Kidney (tissue), 14 donors: Measurements from ENCODE around the gene PPM1E. TPM values are rescaled to one million over a fixed set of nuclear protein-coding genes. Genes with fewer than 3 reads are reported as not detected.

Experiments
- DNase-seq, 5 donors: peaks; one replicate each; pipeline ENCODE4 v3.0.0-alpha.2; 2013 to 2020
- FAIRE-seq: peaks from 2 replicates; lab custom pipeline; 2012; peaks lifted over from hg19 to GRCh38; lab: Jason Lieb, UNC
- H3K27ac ChIP-seq, 2 donors: one replicate each; pipeline ENCODE4 v1.7.0; 2013; ENCODE audit warnings: low read depth in 2 of 2, low read length in 2 of 2, inconsistent platforms in 1 of 2
- H3K27me3 ChIP-seq: one replicate; pipeline ENCODE4 v1.7.1; 2013; ENCODE audit warnings: low read length, inconsistent platforms; ENCODE audit not compliant: control insufficient read depth, insufficient read depth
- H3K36me3 ChIP-seq, 3 donors: one replicate each; pipeline versions ENCODE4 v1.7.0 to v1.7.1; 2013; ENCODE audit warnings: low read length in 3 of 3, control low read depth in 1 of 3, inconsistent platforms in 1 of 3; ENCODE audit not compliant: insufficient read depth in 3 of 3, control insufficient read depth in 2 of 3
- H3K4me1 ChIP-seq, 3 donors: one replicate each; pipeline versions ENCODE4 v1.7.0 to v1.7.1; 2013; ENCODE audit warnings: low read length in 3 of 3, inconsistent platforms in 1 of 3, low read depth in 1 of 3; ENCODE audit not compliant: control insufficient read depth in 2 of 3, insufficient read depth in 2 of 3
- H3K4me3 ChIP-seq, 3 donors: one replicate each; pipeline versions ENCODE4 v1.7.0 to v1.8.1; 2013; ENCODE audit warnings: low read length in 3 of 3, control low read depth in 1 of 3, inconsistent platforms in 1 of 3
- H3K9ac ChIP-seq, 3 donors: one replicate each; pipeline versions ENCODE4 v1.7.0 to v1.7.1; 2013; ENCODE audit warnings: low read length in 3 of 3, control low read depth in 1 of 3, inconsistent platforms in 1 of 3
- H3K9me3 ChIP-seq, 3 donors: one replicate each; pipeline versions ENCODE4 v1.7.0 to v1.7.1; 2013; ENCODE audit warnings: low read length in 3 of 3, control low read depth in 1 of 3, inconsistent platforms in 1 of 3; ENCODE audit not compliant: control insufficient read depth in 2 of 3, insufficient read depth in 1 of 3
- intact Hi-C: fragments of 100-400 bp; cut with DNase I; formaldehyde crosslinking; loops from one replicate; pipeline ENCODE4 v1.11.1; 2022
- polyA plus RNA-seq: library from polyadenylated mRNA; stranded (reverse); fragments of 350-450 nt; fragmentation: Illumina TruSeq; extraction: RNeasy Lipid Tissue Mini Kit (QIAGEN cat#74804); gene quantifications from one replicate; pipeline ENCODE4 v1.2.3, GENCODE V29; 2014; ENCODE audit warnings: low read depth, low replicate concordance; ENCODE audit not compliant: insufficient read depth
- total RNA-seq: library from RNA; stranded (reverse); fragmentation: NEBNext Ultra II Directional; extraction: Animal tissue kit (Norgen Biotek cat#: 25700); gene quantifications from one replicate; pipeline ENCODE4 v1.2.1, GENCODE V29; 2021
- TF ChIP-seq, protein P1 (sequence below): IDR thresholded peaks from 3 replicates; pipeline ENCODE4 v1.5.1; 2012; ENCODE audit warnings: mild to moderate bottlenecking, moderate library complexity, borderline replicate concordance; ENCODE audit not compliant: insufficient read depth; ENCODE audit errors: extremely low read depth
- donor health status: control.
- donor health status: control.
- donor health status: control.
- donor health status: control.
- donor health status: control.
- donor health status: DM: yes; HTN: yes; CAD: no.
- donor health status: Normal renal cell carcinoma (clear cell type).

Gene PPM1E
- total and polyA plus RNA-seq, 2 donors from 2014 or later = 0.47 to 0.82 TPM

DNA sequence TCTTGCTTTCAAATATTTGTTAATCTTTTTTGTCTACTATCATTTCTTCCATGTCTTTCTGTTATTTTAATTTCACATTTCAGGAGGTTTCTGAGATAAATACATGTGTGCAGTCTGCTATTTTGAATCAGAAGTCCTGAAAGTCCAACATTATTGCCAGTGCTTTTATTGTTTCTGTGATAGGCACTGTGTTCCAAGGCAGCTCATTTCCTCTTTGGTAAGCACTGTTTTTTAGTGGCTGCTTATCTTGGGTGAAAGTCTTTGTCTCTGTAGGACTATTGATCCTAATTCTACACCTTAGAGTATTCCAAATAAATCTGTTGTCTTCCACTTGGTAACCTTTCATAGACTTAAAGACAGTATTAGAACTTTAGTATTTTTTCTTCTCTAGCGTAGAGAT lies 76.1 kb downstream of the PPM1E start:
- H3K27ac ChIP-seq = no peak overlapping the region
- FAIRE-seq (no peak), DNase-seq (no peak)
- H3K4me3 ChIP-seq = no peak overlapping the region
- intact Hi-C loops = no loop called here
- no peaks in the 10 kb centered on the region for H3K4me1 ChIP-seq
- peaks cover 0 to 5% (median 0%) of the 10 kb centered on the region in 3 donors for H3K9me3 ChIP-seq
- H3K9ac ChIP-seq = no peak overlapping the region
- no peaks in the 10 kb centered on the region for H3K27me3 ChIP-seq
- no peaks in the 10 kb centered on the region for H3K36me3 ChIP-seq
- TF ChIP-seq, protein P1, sequence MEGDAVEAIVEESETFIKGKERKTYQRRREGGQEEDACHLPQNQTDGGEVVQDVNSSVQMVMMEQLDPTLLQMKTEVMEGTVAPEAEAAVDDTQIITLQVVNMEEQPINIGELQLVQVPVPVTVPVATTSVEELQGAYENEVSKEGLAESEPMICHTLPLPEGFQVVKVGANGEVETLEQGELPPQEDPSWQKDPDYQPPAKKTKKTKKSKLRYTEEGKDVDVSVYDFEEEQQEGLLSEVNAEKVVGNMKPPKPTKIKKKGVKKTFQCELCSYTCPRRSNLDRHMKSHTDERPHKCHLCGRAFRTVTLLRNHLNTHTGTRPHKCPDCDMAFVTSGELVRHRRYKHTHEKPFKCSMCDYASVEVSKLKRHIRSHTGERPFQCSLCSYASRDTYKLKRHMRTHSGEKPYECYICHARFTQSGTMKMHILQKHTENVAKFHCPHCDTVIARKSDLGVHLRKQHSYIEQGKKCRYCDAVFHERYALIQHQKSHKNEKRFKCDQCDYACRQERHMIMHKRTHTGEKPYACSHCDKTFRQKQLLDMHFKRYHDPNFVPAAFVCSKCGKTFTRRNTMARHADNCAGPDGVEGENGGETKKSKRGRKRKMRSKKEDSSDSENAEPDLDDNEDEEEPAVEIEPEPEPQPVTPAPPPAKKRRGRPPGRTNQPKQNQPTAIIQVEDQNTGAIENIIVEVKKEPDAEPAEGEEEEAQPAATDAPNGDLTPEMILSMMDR = no peak

DNA sequence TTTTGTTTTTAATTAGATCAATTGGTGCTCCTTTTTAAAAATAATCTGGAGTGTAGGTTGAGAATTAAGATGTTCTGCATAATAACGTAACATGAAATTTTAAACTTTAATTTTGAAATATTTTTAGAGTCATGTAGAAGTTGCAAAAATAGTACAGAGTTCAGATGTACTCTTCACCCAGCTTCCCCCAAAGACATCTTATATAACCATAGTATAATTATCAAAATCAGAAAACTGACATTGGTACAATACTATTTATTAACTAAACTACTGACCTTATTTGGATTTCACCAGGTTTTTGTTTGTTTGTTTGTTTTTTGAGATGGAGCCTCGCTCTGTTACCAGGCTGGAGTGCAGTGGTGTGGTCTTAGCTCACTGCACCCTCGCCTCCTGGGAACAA lies 76.9 kb downstream of the PPM1E start:
- intact Hi-C loops = no loop called here
- TF ChIP-seq, protein P1 = no peak
- no peaks in the 10 kb centered on the region for H3K4me1 ChIP-seq
- H3K27me3 ChIP-seq = no peaks in the 10 kb centered on the region
- DNase-seq (no peak), FAIRE-seq (no peak)
- peaks cover 0 to 5% (median 0%) of the 10 kb centered on the region in 3 donors for H3K9me3 ChIP-seq
- H3K4me3 ChIP-seq = no peak overlapping the region
- H3K36me3 ChIP-seq = no peaks in the 10 kb centered on the region
- no peak overlapping the region for H3K27ac ChIP-seq
- H3K9ac ChIP-seq = no peak overlapping the region

DNA sequence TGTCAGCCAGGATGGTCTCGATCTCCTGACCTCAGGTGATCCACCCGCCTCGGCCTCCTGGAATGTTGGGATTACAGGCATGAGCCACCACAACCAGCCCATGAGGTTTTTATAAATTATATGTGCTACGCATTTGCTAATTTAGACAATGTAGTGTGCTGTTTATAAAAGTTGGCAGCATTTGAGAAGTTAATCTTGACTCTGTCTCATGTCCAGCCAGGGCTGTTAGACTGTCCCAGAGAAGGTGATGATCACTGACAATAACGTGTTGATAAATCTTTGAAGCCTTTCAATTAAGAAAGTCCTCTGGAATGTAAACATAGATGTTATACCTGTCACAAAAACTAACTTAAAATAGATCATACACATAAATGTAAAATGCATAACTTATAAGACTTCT lies 82.0 kb downstream of the PPM1E start:
- no peaks in the 10 kb centered on the region for H3K36me3 ChIP-seq
- no peak overlapping the region for H3K27ac ChIP-seq
- FAIRE-seq = no peak
- H3K9me3 ChIP-seq = no peaks in the 10 kb centered on the region
- H3K4me1 ChIP-seq = no peaks in the 10 kb centered on the region
- H3K4me3 ChIP-seq = no peak overlapping the region
- no peak for DNase-seq
- intact Hi-C loops = no loop called here
- no peaks in the 10 kb centered on the region for H3K27me3 ChIP-seq
- no peak overlapping the region for H3K9ac ChIP-seq
- TF ChIP-seq, protein P1 = no peak
